Body of pancreas (tissue), 4 donors: ENCODE measurements around the gene SLC37A1. TPM values are rescaled to one million over a fixed set of nuclear protein-coding genes. Genes with fewer than 3 reads are reported as not detected.

ENCODE experiments used
- ATAC-seq: fragments of 150-250 bp; one replicate; pipeline ENCODE4 v1.9.1; 2016
- DNase-seq, 4 donors: peaks; one replicate each; pipeline ENCODE4 v3.0.0-alpha.2; 2019
- H3K27ac ChIP-seq, 4 donors: fragments of 200-600 bp; sonication (generic); 1 replicate in 3 of 4; 2 replicates in 1 of 4; pipeline versions ENCODE4 v1.5.1 to v1.6.1; 2016 to 2019; ENCODE audit warnings: mild to moderate bottlenecking in 1 of 4, mixed read lengths in 1 of 4, moderate library complexity in 1 of 4
- H3K27me3 ChIP-seq, 2 donors: fragments of 200-600 bp; sonication (generic); one replicate each; pipeline ENCODE4 v1.6.0; 2016; ENCODE audit warnings: mild to moderate bottlenecking in 1 of 2
- H3K36me3 ChIP-seq, 2 donors: fragments of 200-600 bp; sonication (generic); replicated peaks in 1 of 2; 2 replicates each; pipeline ENCODE4 v1.5.1; 2016; ENCODE audit warnings: low read depth in 2 of 2; ENCODE audit not compliant: insufficient read depth in 1 of 2
- H3K4me1 ChIP-seq: fragments of 200-600 bp; sonication (generic); one replicate; pipeline ENCODE4 v1.6.0; 2016
- H3K4me3 ChIP-seq, 2 donors: fragments of 200-600 bp; sonication (generic); 1 replicate in 1 of 2; 2 replicates in 1 of 2; pipeline ENCODE4 v1.5.1; 2016 to 2019
- H3K9me3 ChIP-seq, 3 donors: fragments of 200-600 bp; sonication (generic); 1 replicate in 2 of 3; 2 replicates in 1 of 3; pipeline ENCODE4 v1.5.1; 2016
- POLR2A ChIP-seq, 3 donors: fragments of 450-650 bp; IDR thresholded peaks; one replicate each; pipeline ENCODE4 v1.6.1; 2016; ENCODE audit warnings: antibody characterized with exemption in 3 of 3, mild to moderate bottlenecking in 2 of 3
- WGBS, 2 donors: methylation state at CpG; one replicate each; pipeline ENCODE4 v1.1.5; 2017; 5-methylcytosine and 5-hydroxymethylcytosine counted together
- intact Hi-C: fragments of 100-400 bp; cut with DNase I; formaldehyde crosslinking; loops from one replicate; pipeline ENCODE4 v1.15.1; 2023
- total RNA-seq, 2 donors: library from RNA; depleted of rRNA; stranded (reverse); fragments of >200 nt; gene quantifications; one replicate each; pipeline ENCODE4 v1.1.0, GENCODE V29; 2016
- TF ChIP-seq, protein P1 (sequence below), 7 experiments: fragments of 450-650 bp in 4 of 7; fragments of 200-600 bp in 3 of 7; sonication (generic) in 3 of 7; IDR thresholded peaks; one replicate each; pipeline ENCODE4 v1.5.1; 2016 to 2019; ENCODE audit warnings: antibody characterized with exemption in 7 of 7

SLC37A1 gene
- total RNA-seq, 2 donors from 2014 or later: 6.3 to 16.3 TPM

DNA sequence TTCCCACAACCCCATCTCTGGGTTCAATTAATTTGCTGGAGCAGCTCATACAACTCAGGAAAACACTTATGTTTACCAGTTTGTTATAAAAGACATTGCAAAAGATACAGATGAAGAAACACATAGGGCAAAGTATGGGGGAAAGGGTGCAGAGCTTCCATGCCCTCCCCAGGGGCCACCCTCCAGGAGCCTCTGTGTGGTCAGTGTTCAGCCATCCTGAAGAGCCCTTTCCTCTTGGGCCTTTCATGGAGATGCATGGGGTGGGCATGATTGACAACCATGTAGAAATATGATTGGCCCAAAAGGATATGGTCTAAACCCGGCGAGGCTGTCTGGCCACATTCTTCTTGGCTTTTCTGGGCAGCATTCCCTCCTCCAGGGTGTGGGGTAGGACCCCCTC is 83.0 kb downstream of the SLC37A1 start:
- WGBS, 2 donors: 82 to 85% methylated on average over 2 of the region's 2 CpGs
- intact Hi-C loops: no loop called here
- Histone ChIP-seq H3K27me3 (no peaks in the 10 kb centered on the region), H3K36me3 (no peaks in the 10 kb centered on the region), H3K27ac (no peak overlapping the region), H3K4me1 (peaks cover 9% of the 10 kb centered on the region), H3K4me3 (no peak overlapping the region), H3K9me3 (no peaks in the 10 kb centered on the region)
- DNase-seq (no peak), ATAC-seq (no peak)
- no peak for TF ChIP-seq POLR2A (IDR thresholded peaks at IDR 0.05)
- TF ChIP-seq, protein P1, sequence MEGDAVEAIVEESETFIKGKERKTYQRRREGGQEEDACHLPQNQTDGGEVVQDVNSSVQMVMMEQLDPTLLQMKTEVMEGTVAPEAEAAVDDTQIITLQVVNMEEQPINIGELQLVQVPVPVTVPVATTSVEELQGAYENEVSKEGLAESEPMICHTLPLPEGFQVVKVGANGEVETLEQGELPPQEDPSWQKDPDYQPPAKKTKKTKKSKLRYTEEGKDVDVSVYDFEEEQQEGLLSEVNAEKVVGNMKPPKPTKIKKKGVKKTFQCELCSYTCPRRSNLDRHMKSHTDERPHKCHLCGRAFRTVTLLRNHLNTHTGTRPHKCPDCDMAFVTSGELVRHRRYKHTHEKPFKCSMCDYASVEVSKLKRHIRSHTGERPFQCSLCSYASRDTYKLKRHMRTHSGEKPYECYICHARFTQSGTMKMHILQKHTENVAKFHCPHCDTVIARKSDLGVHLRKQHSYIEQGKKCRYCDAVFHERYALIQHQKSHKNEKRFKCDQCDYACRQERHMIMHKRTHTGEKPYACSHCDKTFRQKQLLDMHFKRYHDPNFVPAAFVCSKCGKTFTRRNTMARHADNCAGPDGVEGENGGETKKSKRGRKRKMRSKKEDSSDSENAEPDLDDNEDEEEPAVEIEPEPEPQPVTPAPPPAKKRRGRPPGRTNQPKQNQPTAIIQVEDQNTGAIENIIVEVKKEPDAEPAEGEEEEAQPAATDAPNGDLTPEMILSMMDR (IDR thresholded peaks at IDR 0.05): no peak

DNA sequence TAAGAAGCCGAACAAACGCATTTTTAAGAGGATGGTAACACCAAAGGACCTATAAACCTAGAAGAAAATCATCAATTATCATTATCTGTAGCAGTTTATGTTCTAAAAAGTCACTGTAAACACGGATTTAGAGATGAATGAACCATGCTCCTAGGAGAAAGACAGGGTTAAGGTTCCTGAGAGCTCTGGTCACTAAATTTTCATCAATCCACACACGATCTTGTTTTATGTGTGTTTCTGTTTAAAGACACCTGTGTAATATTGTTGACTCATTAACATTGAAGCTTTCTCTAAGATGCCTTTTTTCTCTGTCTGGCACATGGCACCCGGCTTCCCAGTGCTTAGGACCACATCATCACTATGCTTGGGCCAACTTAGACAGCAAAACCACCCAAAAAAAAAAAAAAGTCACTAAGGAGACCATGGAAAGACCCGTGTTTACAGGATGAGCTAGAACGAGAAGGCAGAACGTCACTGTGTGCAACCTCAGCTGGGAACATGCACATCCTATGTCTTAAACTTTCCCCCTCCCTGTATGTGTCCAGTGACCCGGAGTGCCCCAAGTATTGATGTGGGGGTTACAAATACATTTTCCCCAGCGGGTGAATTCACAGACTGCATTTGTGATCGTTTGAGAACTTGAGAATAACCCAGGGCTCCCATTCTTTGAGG is 84.0 kb downstream of the SLC37A1 start:
- intact Hi-C loops: no loop called here
- no peaks in the 10 kb centered on the region for H3K36me3 ChIP-seq
- H3K9me3 ChIP-seq: no peaks in the 10 kb centered on the region
- no peak overlapping the region for H3K4me3 ChIP-seq
- TF ChIP-seq, protein P1 (IDR thresholded peaks at IDR 0.05): no peak
- no peak for TF ChIP-seq POLR2A (IDR thresholded peaks at IDR 0.05)
- no peak for ATAC-seq
- no peak for DNase-seq
- no peak overlapping the region for H3K27ac ChIP-seq
- peaks cover 9% of the 10 kb centered on the region for H3K4me1 ChIP-seq
- no peaks in the 10 kb centered on the region for H3K27me3 ChIP-seq
- 71 to 75% methylated on average over 11 of the region's 11 CpGs for WGBS, 2 donors

DNA sequence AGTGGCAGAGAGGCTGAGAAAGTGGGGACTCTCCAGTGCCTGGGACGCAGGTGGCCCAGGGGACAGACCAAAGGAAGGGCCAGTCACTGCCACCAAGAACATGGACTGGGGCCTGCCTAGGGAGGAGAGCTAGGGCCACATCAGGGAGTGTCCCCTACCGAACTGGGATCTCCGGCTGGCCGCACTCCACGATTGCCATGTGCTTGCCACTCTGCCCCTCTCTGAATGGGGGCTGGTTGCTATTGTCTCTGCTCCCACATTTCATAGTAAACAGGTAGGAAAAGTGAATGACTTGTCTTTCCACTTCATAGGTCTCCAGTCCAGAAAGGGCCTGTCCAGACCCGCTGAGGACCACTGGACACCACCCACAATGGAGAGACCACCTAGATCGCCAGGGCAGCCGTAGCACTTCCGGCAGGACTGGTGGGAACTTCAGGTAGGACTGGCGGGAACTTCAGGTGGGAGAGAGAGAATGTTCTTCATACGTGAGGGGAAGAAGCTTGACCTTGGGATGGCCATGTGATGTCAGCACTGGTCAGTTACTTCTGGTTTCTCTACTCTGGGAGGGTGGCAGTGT is 84.6 kb downstream of the SLC37A1 start:
- intact Hi-C loops: no loop called here
- WGBS, 2 donors: 91% methylated on average over 11 of the region's 11 CpGs; no CpG with 5 or more reads in 1 of the 2 donors
- DNase-seq (no peak), ATAC-seq (no peak)
- TF ChIP-seq, protein P1 (IDR thresholded peaks at IDR 0.05): no peak
- no peak for TF ChIP-seq POLR2A (IDR thresholded peaks at IDR 0.05)
- Histone ChIP-seq H3K9me3 (no peaks in the 10 kb centered on the region), H3K36me3 (no peaks in the 10 kb centered on the region), H3K4me1 (peaks cover 5% of the 10 kb centered on the region), H3K27me3 (no peaks in the 10 kb centered on the region), H3K27ac (no peak overlapping the region), H3K4me3 (no peak overlapping the region)

GRCh38 chr21:42599486-42599885 is 85.8 kb downstream of the SLC37A1 start:
- intact Hi-C loops: no loop called here
- TF ChIP-seq, protein P1 (IDR thresholded peaks at IDR 0.05): no peak
- TF ChIP-seq POLR2A (IDR thresholded peaks at IDR 0.05): no peak
- H3K4me3 ChIP-seq: no peak overlapping the region
- 75 to 92% methylated on average over 2 to 4 of the region's 4 CpGs for WGBS, 2 donors
- DNase-seq (no peak), ATAC-seq (no peak)
- H3K4me1 ChIP-seq: no peaks in the 10 kb centered on the region
- no peaks in the 10 kb centered on the region for H3K27me3 ChIP-seq
- H3K27ac ChIP-seq: no peak overlapping the region
- no peaks in the 10 kb centered on the region for H3K9me3 ChIP-seq
- H3K36me3 ChIP-seq: no peaks in the 10 kb centered on the region

GRCh38 chr21:42599962-42600361 is 86.3 kb downstream of the SLC37A1 start:
- Histone ChIP-seq H3K27me3 (no peaks in the 10 kb centered on the region), H3K9me3 (no peaks in the 10 kb centered on the region), H3K27ac (no peak overlapping the region), H3K4me3 (no peak overlapping the region), H3K36me3 (no peaks in the 10 kb centered on the region), H3K4me1 (no peaks in the 10 kb centered on the region)
- no peak for TF ChIP-seq POLR2A (IDR thresholded peaks at IDR 0.05)
- TF ChIP-seq, protein P1 (IDR thresholded peaks at IDR 0.05): no peak
- WGBS, 2 donors: 68 to 74% methylated on average over 8 of the region's 8 CpGs
- intact Hi-C loops: no loop called here
- DNase-seq: no peak
- ATAC-seq: no peak
